HG03066 (cell line): ENCODE results near the gene ZC3H12A.

ENCODE experiments used
- ATAC-seq: cut with Tn5 transposase; IDR thresholded peaks from one replicate; pipeline ENCODE4 v1.9.1; 2021; ENCODE audit warnings: low read depth; ENCODE audit not compliant: unreplicated experiment

The ZC3H12A gene

DNA sequence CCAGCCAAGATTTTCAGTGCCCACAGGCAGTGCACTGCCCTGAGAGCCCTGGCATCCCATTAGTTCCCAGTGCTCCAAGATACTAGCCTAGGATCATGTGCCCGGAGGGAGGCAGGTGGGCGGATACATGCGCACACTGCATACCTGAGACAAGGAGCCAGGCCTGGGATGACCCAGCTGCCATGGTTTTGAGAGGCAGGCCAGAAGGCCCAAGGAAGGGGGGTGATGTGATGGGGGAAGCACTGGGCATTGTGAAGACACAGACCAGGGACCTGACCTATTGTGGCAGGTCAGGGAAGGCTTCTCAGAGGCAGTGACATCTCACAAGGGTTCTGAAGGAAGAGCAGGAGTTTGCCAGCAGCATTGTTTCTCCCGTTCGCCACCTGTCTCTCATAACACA, 3.6 kb downstream of the ZC3H12A start:
- no peak for ATAC-seq

DNA sequence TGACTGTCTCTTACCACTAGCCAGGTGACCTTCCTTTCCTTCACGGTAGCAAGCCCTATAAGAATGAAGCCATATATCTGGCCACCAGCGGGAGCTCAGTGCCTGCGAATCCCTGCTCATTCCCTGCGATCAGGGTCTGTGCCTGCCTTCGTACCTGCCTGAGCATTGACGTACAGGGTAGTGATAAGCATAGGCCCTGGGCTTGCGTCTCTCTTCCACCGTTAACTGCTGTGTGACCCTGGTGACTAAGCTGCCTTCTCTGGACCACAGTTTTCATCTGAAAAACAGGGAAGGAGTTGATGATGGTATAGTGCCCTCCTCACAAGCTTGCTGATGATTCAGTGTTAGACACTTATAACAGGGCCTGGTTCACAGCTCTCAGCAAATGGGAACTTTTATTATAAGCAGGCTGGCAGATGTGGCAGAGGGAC, 4.1 kb downstream of the ZC3H12A start:
- ATAC-seq = no peak

DNA sequence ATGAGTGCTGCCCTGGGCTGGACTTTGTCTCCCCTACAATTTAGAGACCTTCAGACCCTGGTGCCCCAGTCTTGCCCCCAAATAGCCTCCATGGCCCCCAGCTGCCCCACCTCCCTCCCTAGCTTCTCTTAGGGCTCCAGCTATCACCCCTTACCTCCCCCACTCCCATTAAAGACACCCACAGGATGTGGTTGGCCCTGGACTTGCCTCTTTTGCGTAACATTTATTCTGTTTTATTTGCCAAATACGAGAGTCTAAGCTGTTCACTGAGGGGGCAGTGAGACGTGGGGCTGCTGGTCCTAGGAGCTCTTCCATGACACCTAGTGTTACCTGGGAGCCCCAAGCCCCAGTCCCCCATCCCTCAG, 4.5 kb downstream of the ZC3H12A start:
- ATAC-seq = no peak

DNA sequence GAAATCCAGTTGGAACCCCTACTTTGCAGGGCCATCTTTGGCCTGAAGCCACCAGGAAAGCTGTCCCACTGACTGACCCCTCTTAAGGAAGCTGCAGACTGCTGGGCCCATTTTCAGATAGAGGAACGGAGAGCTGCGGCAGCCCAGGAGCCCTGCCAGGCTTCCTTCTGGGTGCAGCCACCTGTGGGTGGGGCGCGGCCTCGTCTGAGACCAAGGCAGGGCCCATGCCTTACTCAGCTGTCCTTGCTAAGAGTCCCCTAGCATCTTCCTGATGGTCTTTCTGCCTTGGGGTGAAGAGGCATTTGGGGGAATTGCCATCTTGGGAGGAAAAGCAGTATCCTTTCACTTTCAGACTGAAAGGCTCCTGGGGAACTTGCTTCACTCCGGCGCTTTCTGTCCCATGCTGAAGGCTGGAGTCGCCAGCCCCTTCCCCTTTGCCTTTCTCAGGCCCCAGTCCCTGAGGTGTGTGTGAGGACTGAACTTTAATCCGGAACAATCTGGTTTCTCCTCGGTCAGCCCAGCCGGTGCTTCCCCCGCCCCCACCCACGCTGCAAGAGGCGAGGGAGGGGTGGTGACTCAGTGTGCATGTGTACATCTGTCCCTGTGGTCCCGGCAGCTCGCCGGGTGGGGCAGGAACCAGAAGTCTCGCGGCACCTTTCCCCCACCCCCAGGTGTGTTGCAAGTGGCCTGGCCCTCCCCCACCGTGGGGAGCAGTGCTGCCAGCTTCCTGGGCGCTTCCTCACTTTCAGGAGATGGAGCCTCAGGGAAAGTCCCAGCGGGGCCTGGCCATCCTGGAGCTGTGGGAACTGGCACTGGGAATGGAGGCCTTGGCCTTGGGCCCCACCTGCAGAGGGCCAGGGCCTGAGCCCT, 5.1 kb downstream of the ZC3H12A start:
- ATAC-seq = peak; percentile 43

DNA sequence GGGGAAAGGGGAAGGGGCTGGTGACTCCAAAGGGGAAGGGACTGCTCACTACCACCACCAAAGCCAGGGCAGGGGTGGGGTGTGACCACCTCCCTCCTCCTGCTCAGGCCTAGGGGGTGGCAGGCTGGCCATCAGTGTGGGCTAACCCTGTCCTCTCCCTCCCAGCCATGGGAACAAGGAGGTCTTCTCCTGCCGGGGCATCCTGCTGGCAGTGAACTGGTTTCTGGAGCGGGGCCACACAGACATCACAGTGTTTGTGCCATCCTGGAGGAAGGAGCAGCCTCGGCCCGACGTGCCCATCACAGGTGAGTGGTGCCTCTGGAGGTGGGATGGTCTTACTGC, 5.7 kb downstream of the ZC3H12A start:
- no peak for ATAC-seq

DNA sequence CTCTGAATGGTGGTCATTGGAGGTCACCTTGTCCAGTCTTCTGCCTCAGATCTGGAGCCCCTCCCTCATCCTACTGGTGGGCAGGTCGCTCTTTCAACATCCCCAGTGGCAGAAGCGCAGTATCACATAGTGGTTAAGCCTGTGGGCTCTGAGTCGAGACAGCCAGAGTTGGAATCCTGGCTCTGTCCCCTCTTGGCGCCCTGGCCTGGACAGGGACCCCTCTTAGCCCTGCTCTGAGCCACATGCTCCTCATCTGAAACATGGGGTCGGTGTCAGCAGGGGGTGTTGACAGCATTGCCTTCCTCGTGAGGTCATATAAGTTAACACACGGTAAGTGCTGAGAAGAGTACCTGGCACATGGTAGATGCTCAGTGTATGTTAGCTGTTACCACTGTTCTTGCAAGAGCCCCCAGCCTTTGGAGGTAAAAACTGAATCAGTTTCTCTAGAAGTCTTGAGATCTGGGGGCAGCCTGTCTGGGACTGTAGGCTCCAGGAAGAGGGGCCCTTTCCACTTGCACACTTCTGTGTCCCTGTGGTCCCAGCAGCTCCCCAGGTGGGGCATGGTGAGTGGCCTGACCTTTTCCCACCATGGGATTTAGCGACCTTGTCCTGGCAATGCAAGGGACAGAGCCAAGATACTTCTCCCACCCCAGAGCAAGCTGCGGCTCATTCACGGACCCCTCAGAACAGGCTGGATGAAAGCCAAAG, 6.4 kb downstream of the ZC3H12A start:
- no peak for ATAC-seq

DNA sequence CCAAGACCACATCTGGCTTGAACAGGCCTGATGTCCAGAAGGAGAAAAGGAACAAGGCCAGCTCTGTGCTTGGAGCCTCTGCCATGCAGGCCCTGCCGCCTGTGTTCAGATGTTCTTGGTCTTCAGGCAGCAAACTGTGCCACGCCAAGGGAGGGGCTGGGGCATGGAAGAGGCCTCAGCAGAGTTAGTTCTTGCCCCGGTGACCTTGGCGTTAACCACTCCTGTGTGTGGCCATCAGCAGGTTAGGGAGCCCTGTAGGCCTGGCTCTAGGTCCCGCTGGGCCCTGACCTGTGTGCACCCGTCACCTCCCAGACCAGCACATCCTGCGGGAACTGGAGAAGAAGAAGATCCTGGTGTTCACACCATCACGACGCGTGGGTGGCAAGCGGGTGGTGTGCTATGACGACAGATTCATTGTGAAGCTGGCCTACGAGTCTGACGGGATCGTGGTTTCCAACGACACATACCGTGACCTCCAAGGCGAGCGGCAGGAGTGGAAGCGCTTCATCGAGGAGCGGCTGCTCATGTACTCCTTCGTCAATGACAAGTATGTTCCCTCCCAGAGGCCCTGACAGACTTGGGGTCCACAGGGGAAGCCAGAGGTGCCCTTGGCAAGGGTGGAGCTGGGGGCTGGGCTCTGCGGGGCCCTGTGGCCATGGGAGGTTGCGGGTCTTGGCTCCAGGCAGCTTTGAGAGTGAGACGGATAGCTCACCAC, 7.1 kb downstream of the ZC3H12A start:
- no peak for ATAC-seq

DNA sequence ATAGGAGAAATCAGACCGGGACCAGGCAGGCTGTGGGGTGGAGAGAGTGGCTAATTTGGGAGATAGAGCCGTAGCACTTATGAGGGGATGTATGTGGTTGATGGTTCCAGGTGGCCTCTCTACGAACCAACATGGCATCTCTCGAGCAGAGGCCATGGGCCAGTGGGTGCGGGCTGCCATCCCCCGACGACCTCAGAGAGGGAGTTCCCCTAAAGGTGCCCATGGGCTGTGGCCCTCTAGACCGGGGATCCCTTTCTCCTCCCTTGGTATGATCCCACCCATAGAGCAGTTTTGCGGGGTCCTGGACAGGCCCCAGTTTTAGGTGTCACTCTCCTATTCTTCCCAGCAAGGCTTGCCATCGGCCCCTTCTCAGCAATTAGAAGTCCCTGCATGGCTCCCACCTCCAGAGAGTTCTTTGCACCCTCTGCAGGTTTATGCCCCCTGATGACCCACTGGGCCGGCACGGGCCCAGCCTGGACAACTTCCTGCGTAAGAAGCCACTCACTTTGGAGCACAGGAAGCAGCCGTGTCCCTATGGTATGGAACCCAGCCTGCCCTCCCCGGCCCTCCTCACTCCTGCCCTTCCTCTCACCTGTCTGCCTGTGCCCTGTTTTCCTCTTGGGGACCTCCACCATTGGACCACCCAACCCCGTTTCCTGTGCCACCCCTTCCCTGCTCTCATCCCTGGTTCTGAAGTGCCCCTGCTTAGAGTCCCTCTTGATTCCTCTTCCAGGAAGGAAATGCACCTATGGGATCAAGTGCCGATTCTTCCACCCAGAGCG, 7.8 kb downstream of the ZC3H12A start:
- ATAC-seq = no peak

DNA sequence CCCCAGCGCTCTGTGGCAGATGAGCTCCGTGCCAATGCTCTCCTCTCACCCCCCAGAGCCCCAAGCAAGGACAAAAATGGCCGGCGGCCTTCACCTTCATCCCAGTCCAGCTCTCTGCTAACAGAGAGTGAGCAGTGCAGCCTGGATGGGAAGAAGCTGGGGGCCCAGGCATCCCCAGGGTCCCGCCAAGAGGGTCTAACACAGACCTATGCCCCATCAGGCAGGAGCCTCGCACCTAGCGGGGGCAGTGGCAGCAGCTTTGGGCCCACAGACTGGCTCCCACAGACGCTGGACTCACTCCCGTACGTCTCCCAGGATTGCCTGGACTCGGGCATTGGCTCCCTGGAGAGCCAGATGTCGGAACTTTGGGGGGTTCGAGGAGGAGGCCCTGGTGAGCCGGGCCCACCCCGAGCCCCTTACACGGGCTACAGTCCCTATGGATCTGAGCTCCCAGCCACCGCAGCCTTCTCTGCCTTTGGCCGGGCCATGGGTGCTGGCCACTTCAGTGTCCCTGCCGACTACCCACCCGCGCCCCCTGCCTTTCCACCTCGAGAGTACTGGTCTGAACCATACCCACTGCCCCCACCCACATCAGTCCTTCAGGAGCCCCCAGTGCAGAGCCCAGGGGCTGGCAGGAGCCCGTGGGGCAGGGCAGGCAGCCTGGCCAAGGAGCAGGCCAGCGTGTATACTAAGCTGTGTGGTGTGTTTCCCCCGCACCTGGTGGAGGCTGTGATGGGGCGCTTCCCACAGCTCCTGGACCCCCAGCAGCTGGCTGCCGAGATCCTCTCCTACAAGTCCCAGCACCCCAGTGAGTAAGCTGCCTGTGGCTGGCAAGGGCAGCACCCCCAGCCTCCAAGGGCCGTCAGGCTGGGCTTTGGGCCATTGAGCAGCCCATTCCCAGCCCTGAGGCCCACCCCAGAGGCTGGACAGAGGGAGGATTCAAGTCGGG, 8.7 kb downstream of the ZC3H12A start:
- ATAC-seq = no peak

DNA sequence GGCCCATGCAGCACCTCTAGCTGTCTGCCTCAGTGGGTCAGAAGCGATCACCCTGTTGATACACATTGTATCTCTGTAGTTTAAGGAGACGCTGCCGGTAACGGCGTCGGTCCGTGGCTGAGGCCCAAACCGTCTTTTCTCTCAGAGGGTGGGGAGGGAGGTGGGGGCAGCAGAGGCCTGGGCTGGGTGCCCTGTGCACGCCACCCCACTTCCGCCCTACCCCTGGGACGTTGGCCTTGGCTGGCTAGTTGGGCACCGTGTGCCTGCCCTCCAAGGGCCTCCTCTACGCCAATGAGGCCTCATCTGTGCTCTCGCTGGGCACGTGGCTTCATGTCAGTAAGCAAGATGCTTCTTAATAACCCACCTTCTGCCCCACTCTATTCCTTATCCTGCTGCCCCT, 9.4 kb downstream of the ZC3H12A start:
- ATAC-seq = no peak

DNA sequence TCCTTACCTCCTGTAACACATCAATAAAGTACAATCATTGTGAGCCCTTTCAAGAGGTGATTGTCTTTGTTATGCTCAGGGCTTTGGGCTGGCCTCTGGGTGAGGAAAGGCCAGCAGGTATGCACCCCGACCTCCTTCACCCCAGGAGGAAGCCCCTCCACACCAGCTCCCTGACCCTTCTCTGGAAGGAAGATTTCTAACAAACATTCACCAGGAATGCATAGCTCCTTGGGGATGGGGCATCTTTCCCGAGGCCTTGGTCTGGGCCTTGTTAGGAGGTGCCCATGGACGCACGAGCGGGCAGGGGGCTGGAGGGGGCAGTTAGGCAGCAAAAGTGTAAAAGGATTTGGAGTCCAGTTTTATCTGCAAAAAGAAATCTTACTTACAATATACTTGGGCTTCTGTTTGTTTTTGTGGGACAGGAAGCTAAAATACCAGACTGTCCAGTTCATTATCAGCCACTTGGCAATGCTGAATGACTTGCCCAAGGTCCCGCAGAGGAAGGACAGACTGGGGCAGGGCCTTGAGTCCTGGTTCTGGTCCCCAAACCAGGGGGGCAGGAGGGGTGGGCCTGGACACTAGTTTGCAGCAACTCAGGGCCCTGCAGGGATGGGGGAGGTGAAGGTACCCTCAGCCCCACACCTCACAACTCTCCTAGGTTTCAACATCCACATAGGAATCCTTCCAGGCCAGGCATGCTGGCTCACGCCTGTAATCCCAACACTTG, 10.1 kb downstream of the ZC3H12A start:
- ATAC-seq = no peak

DNA sequence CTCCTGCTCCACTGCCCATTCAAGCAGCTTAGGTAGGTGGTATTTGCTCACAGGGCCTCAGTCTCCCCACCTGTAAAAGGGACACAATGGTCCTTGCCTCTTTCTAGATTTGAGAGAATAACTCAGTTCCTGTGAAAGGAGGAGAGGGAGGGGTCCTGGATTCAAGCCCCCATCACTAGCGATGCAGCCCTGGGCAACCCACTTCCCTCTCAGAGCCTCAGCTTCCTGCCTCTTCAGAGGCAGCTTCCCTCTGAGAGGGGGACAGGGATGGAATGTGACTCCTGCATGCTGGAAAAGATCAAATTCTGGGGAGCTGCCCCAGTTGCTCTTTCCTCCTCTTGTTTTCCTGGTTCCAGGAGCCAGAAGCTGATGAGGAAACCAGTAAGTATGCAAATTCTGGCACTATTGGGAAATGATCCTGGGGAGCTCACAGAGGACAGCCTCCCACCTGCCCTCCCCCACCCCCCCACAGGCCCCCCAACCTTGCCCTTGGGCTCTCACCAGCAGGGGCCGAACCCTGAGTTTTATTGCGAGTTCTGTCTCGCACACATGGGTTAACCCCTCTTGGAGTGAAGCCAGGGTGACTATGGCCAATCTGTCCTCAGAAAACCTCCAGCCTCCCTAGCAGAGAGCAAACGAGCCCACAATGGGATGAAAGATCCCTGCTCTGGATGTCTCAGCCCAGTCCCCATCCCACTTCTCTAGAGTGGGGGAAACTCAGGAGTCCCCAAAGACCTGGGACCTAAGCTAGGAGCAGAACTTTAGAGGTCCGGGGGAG, 11.7 kb downstream of the ZC3H12A start:
- no peak for ATAC-seq

DNA sequence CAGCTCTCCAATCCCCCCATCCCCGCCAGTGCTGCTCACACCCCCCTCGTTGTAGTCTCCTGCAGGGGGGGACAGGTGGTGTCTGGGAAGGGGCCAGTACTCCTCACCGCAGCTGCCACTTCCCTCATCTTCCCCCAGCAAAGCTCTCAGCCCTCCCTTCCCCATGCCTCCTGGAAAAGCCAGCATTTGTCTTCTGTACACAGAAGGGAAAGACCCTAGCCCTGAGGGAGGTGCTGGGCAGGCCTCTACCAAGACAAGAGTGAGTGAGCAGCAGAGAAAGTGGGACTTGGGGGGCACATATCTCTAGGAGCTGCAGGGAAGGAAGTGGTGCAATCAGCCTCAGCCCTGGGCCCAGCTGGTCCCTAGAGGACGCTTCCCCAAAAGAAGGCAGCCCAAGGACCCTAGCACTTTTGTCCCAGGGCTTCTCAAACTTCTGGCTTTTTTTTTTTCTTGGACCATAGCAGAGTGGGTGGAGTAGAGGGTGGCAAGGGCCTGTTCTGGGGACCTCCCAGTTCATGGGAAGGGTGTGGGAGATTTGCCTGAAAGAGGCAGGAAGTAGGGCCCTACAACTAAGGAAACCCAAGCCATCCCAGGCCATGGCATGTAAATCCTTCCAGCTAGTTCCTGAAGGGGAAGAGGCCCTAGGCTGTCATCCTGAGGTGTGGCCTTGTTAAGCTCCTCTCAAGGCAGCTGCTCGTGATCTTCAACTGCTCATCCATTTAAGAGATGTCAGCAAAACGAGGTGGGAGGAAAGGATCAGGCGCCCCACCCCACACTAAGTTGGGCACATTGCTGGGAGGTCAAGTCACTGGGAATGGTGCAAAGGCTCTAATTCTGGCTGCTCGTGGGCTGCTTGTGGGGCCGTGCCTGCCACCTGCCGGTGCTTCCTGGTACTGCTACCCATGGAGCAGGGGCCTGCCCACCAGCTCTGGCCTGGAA, 12.6 kb downstream of the ZC3H12A start:
- ATAC-seq = no peak

DNA sequence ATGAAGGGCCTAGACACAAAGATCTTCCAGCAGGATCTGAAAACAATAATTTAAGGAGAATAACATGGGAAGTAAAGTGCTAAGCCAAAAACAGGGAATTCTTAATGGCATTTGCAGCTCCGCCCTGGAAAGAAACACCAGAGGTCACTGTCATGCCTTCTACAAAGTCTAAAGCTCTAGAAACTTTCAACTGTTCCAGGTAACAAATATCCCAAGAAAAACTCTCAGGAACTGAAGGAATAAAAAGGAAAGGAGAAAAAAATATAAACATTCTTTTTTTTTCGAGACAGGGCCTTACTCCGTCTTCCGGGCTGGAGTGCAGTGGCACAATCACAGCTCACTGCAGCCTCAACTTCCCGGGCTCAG, 13.2 kb downstream of the ZC3H12A start:
- ATAC-seq = no peak

DNA sequence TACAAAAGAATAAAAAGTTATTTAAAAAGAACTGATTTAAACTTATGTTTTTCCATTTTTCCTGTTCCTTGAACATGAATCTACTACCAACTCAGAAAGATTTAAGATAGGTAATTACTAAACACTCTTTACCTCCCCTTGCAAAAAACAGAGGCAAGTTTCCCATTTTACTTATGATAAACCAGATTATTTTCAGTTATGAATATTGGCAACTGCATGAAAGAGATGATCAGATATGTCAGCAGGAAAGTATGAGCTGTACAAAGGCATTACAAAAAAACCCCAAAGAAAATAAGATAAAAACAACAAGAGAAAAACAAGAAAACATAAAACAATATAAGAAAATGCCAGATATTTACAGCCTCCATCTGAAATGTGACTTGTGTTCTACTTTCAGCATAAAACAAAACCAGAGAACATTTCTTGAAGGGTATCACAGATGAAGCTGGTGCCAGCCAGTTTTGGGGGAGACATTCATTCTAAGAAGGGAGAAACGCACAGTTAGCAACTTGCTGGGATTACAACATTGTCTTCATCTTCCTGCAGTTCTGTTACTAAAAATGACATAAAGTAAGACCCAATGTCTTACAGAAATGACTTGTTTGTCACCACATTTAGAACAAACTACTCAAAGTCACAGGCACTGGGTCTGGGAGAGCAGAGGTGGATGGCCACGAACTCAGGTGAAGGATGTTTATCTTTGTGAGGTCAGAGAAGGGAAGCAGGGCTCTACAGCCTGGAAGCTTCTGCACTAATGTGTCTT, 19.1 kb downstream of the ZC3H12A start:
- ATAC-seq = no peak

DNA sequence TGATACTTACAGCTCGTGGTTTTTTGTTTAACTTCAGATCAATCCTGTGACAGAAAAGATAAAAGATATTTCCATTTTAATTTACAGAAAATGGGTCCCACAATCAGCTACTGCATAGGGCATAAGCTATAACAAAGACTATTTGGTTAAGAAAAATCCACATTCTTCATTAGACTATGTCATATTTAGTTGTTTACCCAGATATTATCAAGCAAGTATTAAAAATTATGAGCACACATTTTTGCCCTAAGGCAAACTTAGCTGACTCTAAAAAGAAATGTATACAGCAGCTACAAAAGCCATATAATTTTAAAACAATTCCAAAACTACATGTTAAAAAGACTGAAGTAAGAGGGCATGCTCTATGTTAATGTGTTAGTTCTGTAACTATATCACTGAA, 21.5 kb downstream of the ZC3H12A start:
- no peak for ATAC-seq

DNA sequence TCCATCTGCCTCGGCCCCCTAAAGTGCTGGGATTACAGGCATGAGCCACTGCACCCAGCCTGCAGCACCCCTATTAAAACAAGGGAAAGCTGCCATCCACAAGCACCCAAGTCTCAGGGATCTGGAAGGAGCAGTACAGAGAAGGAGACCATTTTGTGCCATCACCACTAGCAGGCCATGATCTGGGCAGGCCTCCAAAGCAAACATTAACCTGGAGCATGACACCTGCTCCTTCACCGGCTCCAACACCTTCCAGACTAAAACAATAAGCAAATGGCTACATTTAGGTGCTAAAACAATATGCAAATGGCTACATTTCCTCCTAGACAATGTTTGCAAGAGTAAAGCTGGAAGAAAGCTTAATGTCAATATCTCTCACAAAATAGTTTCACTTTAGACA, 23.5 kb downstream of the ZC3H12A start:
- no peak for ATAC-seq
